DND-41 (cell line): Measurements from ENCODE around the gene DENND1A.

Experiments
- ATAC-seq: fragments of 200-7000 bp; cut with Tn5 transposase; 3 replicates; pipeline ENCODE4 v1.9.1; 2021; ENCODE audit warnings: low read depth; ENCODE audit not compliant: insufficient read depth
- DNase-seq: peaks from one replicate; pipeline ENCODE4 v3.0.0-alpha.2; 2020
- H2AFZ ChIP-seq: 2 replicates; pipeline ENCODE4 v1.6.0; 2012; ENCODE audit warnings: low read depth, low read length
- H3K27ac ChIP-seq: 2 replicates; pipeline ENCODE4 v1.5.1; 2012; ENCODE audit warnings: low read length, inconsistent platforms
- H3K27me3 ChIP-seq: fragments of 200-600 bp; sonication (generic); 2 replicates; pipeline ENCODE4 v1.6.0; 2012; ENCODE audit warnings: low read length, mild to moderate bottlenecking, inconsistent platforms; ENCODE audit not compliant: insufficient read depth, poor library complexity
- H3K36me3 ChIP-seq: 2 replicates; pipeline ENCODE4 v1.5.1; 2012; ENCODE audit warnings: low read length, inconsistent platforms; ENCODE audit not compliant: insufficient read depth
- H3K4me1 ChIP-seq: 2 replicates; pipeline ENCODE4 v1.5.1; 2012; ENCODE audit warnings: mild to moderate bottlenecking, low read length; ENCODE audit not compliant: insufficient read depth
- H3K4me2 ChIP-seq: 2 replicates; pipeline ENCODE4 v1.6.0; 2012; ENCODE audit warnings: mild to moderate bottlenecking, moderate library complexity, low read length, inconsistent platforms; ENCODE audit not compliant: insufficient read depth
- H3K4me3 ChIP-seq, 2 experiments: fragments of 200-600 bp in 1 of 2; shearing (Covaris generic) in 1 of 2; 2 replicates each; pipeline ENCODE4 v1.5.1; 2012 to 2016; ENCODE audit warnings: inconsistent platforms in 2 of 2, low read length in 2 of 2, mild to moderate bottlenecking in 2 of 2, low read depth in 1 of 2, moderate library complexity in 1 of 2
- H3K79me2 ChIP-seq: 2 replicates; pipeline ENCODE4 v1.6.0; 2012; ENCODE audit warnings: low read length, inconsistent platforms; ENCODE audit not compliant: insufficient read depth
- H3K9ac ChIP-seq: 2 replicates; pipeline ENCODE4 v1.6.0; 2012; ENCODE audit warnings: low read depth, mild to moderate bottlenecking, inconsistent platforms, low read length, moderate library complexity
- H3K9me3 ChIP-seq: 2 replicates; pipeline ENCODE4 v1.5.1; 2012; ENCODE audit warnings: low read length, moderate library complexity, mild to moderate bottlenecking, inconsistent platforms; ENCODE audit not compliant: insufficient read depth, severe bottlenecking
- H4K20me1 ChIP-seq: 2 replicates; pipeline ENCODE4 v1.6.0; 2012; ENCODE audit warnings: low read length; ENCODE audit not compliant: insufficient read depth
- CTCF ChIP-seq: IDR thresholded peaks from 2 replicates; pipeline ENCODE4 v1.5.1; 2012; ENCODE audit warnings: borderline replicate concordance, low read length, moderate library complexity, mild to moderate bottlenecking; ENCODE audit not compliant: poor library complexity, severe bottlenecking; ENCODE audit errors: extremely low read depth
- EZH2 ChIP-seq: IDR thresholded peaks from 3 replicates; pipeline ENCODE4 v1.6.1; 2012; ENCODE audit warnings: borderline replicate concordance, low read depth, mild to moderate bottlenecking, moderate library complexity, low read length, inconsistent platforms; ENCODE audit not compliant: severe bottlenecking

Gene DENND1A

GRCh38 chr9:123394291-123395235, 535.4 kb downstream of the DENND1A start:
- H3K27ac ChIP-seq: no peak overlapping the region
- TF ChIP-seq CTCF (no peak), EZH2 (no peak)
- no peaks in the 10 kb centered on the region for H3K4me1 ChIP-seq
- no peak overlapping the region for H3K9ac ChIP-seq
- ATAC-seq: no peak
- H3K36me3 ChIP-seq: no peaks in the 10 kb centered on the region
- H3K9me3 ChIP-seq: no peaks in the 10 kb centered on the region
- H4K20me1 ChIP-seq: no peaks in the 10 kb centered on the region
- no peak overlapping the region for H3K4me2 ChIP-seq
- no peak overlapping the region for H3K4me3 ChIP-seq
- no peak for DNase-seq
- no peaks in the 10 kb centered on the region for H3K27me3 ChIP-seq
- no peak overlapping the region for H2AFZ ChIP-seq
- no peaks in the 10 kb centered on the region for H3K79me2 ChIP-seq

- Histone ChIP-seq H3K79me2 (no peaks in the 10 kb centered on the region), H3K36me3 (no peaks in the 10 kb centered on the region), H3K9ac (no peak overlapping the region), H3K27ac (no peak overlapping the region), H2AFZ (no peak overlapping the region), H3K9me3 (no peaks in the 10 kb centered on the region), H3K4me3 (no peak overlapping the region), H3K4me2 (no peak overlapping the region), H3K4me1 (no peaks in the 10 kb centered on the region), H4K20me1 (no peaks in the 10 kb centered on the region), H3K27me3 (no peaks in the 10 kb centered on the region)
- ATAC-seq (no peak), DNase-seq (no peak)
- TF ChIP-seq EZH2 (no peak), CTCF (no peak)
These were observed 537.1 kb downstream of the DENND1A start for GRCh38 chr9:123392802-123393201.

GRCh38 chr9:123391946-123392345, 538.0 kb downstream of the DENND1A start:
- TF ChIP-seq EZH2: no peak
- TF ChIP-seq CTCF: no peak
- Histone ChIP-seq H2AFZ (no peak overlapping the region), H3K9me3 (no peaks in the 10 kb centered on the region), H3K79me2 (no peaks in the 10 kb centered on the region), H3K36me3 (no peaks in the 10 kb centered on the region), H3K9ac (no peak overlapping the region), H3K4me2 (no peak overlapping the region), H3K4me1 (no peaks in the 10 kb centered on the region), H3K4me3 (no peak overlapping the region), H4K20me1 (no peaks in the 10 kb centered on the region), H3K27me3 (no peaks in the 10 kb centered on the region), H3K27ac (no peak overlapping the region)
- DNase-seq (no peak), ATAC-seq (no peak)

GRCh38 chr9:123391233-123391632, 538.7 kb downstream of the DENND1A start:
- no peak overlapping the region for H2AFZ ChIP-seq
- H3K27ac ChIP-seq: no peak overlapping the region
- H3K79me2 ChIP-seq: no peaks in the 10 kb centered on the region
- no peaks in the 10 kb centered on the region for H3K4me1 ChIP-seq
- TF ChIP-seq EZH2 (no peak), CTCF (no peak)
- no peak overlapping the region for H3K9ac ChIP-seq
- no peak overlapping the region for H3K4me3 ChIP-seq
- DNase-seq: no peak
- no peaks in the 10 kb centered on the region for H3K36me3 ChIP-seq
- no peaks in the 10 kb centered on the region for H4K20me1 ChIP-seq
- H3K4me2 ChIP-seq: no peak overlapping the region
- no peaks in the 10 kb centered on the region for H3K9me3 ChIP-seq
- H3K27me3 ChIP-seq: no peaks in the 10 kb centered on the region
- ATAC-seq: no peak
